ENCODE measurements around the gene SPG11. TPM values are rescaled to one million over a fixed set of nuclear protein-coding genes. Genes with fewer than 3 reads are reported as not detected.
"Not testable (repeated sequence)": the region's sequence is repeated elsewhere in the genome, so short reads cannot be mapped to it uniquely, and the experiment has no call there.

Gene SPG11
- total RNA-seq, 1 donor from 2014 or later = 97.6 TPM

DNA sequence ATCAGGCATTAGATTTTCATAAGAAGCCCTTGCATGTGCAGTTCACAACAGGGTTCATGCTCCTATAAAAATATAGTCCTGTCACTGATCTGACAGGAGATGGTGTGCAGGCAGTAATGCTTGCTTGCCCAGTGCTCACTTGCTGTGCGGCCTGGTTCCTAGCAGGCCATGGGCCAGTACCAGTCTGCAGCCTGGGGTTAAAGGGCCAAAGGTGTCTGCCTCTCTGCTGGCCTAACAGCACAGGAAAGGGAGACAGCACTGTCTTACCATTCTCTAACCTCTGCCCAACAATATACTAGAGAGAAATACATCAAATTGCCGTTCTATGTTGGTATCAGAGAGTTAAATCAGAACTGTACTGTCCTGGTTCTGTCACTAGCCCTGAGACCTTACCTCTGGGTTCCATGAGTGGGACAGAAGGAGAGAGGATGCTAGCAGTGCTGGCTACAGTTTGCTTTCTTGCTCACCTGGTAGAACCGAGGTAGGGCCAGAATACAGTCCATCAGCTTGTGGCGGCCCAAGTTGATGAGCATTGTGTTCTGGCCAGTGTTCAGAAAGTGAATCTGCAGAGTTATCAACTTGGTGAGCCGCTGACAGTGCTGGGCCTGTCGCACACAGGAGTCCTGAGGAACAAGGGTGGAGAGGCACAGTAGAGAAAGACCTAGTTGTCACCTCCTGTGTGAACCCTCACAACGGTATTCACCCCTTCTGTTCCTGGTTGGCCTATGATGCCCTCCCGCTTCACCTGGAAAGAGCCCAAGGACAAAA lies 97.9 kb downstream of the SPG11 start:
- intact Hi-C loops (cut with DNase I) = no loop called here
- Histone ChIP-seq H3K4me3 (no peak overlapping the region), H3K4me1 (no peaks in the 10 kb centered on the region), H3K27me3 (no peaks in the 10 kb centered on the region), H3K9me3 (no peaks in the 10 kb centered on the region), H3K36me3 (peaks cover 100% of the 10 kb centered on the region), H3K27ac (no peak overlapping the region)
- DNase-seq (no peak), ATAC-seq (no peak)
- TF ChIP-seq, protein P1, sequence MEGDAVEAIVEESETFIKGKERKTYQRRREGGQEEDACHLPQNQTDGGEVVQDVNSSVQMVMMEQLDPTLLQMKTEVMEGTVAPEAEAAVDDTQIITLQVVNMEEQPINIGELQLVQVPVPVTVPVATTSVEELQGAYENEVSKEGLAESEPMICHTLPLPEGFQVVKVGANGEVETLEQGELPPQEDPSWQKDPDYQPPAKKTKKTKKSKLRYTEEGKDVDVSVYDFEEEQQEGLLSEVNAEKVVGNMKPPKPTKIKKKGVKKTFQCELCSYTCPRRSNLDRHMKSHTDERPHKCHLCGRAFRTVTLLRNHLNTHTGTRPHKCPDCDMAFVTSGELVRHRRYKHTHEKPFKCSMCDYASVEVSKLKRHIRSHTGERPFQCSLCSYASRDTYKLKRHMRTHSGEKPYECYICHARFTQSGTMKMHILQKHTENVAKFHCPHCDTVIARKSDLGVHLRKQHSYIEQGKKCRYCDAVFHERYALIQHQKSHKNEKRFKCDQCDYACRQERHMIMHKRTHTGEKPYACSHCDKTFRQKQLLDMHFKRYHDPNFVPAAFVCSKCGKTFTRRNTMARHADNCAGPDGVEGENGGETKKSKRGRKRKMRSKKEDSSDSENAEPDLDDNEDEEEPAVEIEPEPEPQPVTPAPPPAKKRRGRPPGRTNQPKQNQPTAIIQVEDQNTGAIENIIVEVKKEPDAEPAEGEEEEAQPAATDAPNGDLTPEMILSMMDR (IDR thresholded peaks at IDR 0.05) = no peak

DNA sequence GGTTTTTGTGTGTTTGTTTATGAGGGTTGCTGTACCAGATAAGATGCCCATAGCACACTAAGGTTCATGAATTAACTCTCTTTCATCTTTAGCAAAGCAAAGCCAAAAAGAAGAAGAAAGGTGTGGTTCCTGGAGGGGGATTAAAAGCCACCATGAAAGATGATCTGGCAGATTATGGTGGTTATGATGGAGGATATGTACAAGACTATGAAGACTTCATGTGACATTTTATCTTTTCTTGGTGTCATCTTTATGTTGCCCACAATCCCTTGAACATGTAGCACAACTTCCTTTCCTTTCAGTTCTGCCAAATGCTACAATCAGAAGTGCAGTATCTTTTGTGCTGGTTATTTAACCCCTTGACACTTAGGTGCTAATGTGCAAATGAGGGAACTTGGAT lies 102.5 kb downstream of the SPG11 start:
- intact Hi-C loops (cut with DNase I); ATAC-seq; DNase-seq; H3K9me3 ChIP-seq; H3K4me3 ChIP-seq; H3K4me1 ChIP-seq; H3K27me3 ChIP-seq; H3K27ac ChIP-seq: not testable (repeated sequence)
- peaks cover 100% of the 10 kb centered on the region for H3K36me3 ChIP-seq

- no peaks in the 10 kb centered on the region for H3K9me3 ChIP-seq
- intact Hi-C loops (cut with DNase I) = no loop called here
- no peaks in the 10 kb centered on the region for H3K27me3 ChIP-seq
- peaks cover 93% of the 10 kb centered on the region for H3K36me3 ChIP-seq
- no peaks in the 10 kb centered on the region for H3K4me1 ChIP-seq
- H3K4me3 ChIP-seq = no peak overlapping the region
- H3K27ac ChIP-seq = no peak overlapping the region
- TF ChIP-seq, protein P1 (IDR thresholded peaks at IDR 0.05) = no peak
- DNase-seq (no peak), ATAC-seq (no peak)
Measured at GRCh38 chr15:44554934-44555723, 108.3 kb downstream of the SPG11 start.

DNA sequence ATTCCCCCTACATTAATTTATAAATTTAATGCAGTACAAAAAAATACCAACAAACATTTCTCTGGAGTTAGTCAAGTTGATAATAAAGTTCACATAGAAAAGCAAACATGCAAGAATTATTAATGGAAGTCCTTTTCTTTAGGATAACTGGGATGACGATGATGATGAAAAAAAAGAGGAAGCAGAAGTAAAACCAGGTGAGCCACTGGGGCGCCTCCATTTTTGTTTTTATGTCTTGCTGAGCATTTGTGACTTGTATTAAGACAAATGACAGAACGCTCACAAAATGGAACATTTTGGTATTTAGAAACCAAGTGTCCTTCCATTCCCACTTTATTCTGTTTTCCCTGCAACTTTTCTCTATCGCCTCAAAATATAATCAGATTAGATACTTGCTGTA lies 112.7 kb downstream of the SPG11 start:
- peaks cover 6% of the 10 kb centered on the region for H3K4me1 ChIP-seq
- no peaks in the 10 kb centered on the region for H3K9me3 ChIP-seq
- TF ChIP-seq, protein P1 (IDR thresholded peaks at IDR 0.05) = no peak
- H3K27ac ChIP-seq = no peak overlapping the region
- intact Hi-C loops (cut with DNase I) = no loop called here
- H3K27me3 ChIP-seq = no peaks in the 10 kb centered on the region
- peaks cover 49% of the 10 kb centered on the region for H3K36me3 ChIP-seq
- ATAC-seq (no peak), DNase-seq (no peak)
- no peak overlapping the region for H3K4me3 ChIP-seq

- DNase-seq (no peak), ATAC-seq (no peak)
- Histone ChIP-seq H3K4me1 (peaks cover 10% of the 10 kb centered on the region), H3K36me3 (peaks cover 45% of the 10 kb centered on the region), H3K9me3 (no peaks in the 10 kb centered on the region), H3K4me3 (no peak overlapping the region), H3K27me3 (no peaks in the 10 kb centered on the region), H3K27ac (no peak overlapping the region)
- TF ChIP-seq, protein P1 (IDR thresholded peaks at IDR 0.05) = peak; percentile 28
- intact Hi-C loops (cut with DNase I) = no loop called here
Measured at GRCh38 chr15:44550256-44550655, 113.2 kb downstream of the SPG11 start.

DNA sequence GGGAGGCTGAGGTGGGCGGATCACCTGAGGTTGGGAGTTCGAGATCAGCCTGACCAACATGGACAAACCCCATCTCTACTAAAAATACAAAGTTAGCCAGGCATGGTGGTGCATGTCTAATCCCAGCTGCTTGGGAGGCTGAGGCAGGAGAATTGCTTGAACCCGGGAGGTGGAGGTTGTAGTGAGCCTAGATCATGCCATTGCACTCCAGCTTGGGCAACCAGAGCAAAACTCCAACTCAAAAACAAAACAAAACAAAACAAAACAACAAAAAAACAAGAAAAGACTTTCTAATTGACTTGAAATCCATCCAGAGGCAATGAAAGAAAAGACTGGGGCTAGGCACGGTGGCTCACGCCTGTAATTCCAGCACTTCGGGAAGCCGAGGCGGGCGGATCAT lies 114.3 kb downstream of the SPG11 start:
- H3K27me3 ChIP-seq; intact Hi-C loops (cut with DNase I); H3K9me3 ChIP-seq; H3K4me3 ChIP-seq; ATAC-seq; DNase-seq; H3K27ac ChIP-seq: not testable (repeated sequence)
- Histone ChIP-seq H3K36me3 (peaks cover 34% of the 10 kb centered on the region), H3K4me1 (peaks cover 16% of the 10 kb centered on the region)

Data from upper lobe of right lung (tissue), 1 donor.